GM12872 (cell line): Measurements from ENCODE around the gene MAS1.

Experiments
- TF ChIP-seq, protein P1 (sequence below): IDR thresholded peaks from 3 replicates; pipeline ENCODE4 v1.5.1; 2011; ENCODE audit warnings: low read depth, mild to moderate bottlenecking, low read length, moderate library complexity; ENCODE audit not compliant: insufficient read depth

MAS1 gene

DNA sequence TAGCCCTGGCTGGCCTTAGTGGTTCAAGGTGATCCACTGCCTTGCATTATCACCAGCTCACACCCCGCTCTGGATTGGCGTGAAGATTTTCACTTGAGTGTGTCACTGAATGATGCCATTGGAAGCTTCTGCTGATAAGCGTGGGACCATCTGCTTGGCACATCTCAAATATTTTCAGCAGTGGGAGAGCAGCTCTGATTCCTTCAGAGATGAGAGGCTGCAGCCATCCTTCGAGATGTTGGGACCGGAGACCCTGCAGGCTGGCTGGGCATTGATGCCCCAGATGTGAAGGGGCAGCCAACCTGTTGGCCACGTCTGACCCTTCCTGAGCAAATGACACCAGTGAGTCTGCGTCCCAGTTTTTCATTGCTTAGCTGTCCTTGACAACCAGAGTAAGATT is at the start of gene MAS1:
Gene MAS1 (plus strand): TSS at position 197 of the 400 bp plus-strand sequence. CDS start 15,968 bp downstream, outside the sequence.
- TF ChIP-seq, protein P1, sequence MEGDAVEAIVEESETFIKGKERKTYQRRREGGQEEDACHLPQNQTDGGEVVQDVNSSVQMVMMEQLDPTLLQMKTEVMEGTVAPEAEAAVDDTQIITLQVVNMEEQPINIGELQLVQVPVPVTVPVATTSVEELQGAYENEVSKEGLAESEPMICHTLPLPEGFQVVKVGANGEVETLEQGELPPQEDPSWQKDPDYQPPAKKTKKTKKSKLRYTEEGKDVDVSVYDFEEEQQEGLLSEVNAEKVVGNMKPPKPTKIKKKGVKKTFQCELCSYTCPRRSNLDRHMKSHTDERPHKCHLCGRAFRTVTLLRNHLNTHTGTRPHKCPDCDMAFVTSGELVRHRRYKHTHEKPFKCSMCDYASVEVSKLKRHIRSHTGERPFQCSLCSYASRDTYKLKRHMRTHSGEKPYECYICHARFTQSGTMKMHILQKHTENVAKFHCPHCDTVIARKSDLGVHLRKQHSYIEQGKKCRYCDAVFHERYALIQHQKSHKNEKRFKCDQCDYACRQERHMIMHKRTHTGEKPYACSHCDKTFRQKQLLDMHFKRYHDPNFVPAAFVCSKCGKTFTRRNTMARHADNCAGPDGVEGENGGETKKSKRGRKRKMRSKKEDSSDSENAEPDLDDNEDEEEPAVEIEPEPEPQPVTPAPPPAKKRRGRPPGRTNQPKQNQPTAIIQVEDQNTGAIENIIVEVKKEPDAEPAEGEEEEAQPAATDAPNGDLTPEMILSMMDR = no peak

- TF ChIP-seq, protein P1 = peak; percentile 23; the same call in 1 of the 3 replicates
Observed at GRCh38 chr6:159842035-159842434, 48.8 kb upstream of the MAS1 start.

- TF ChIP-seq, protein P1 = no peak
Observed at GRCh38 chr6:159844737-159845645, 45.8 kb upstream of the MAS1 start.

- TF ChIP-seq, protein P1 = peak; percentile 34; the same call in 1 of the 3 replicates
Observed at GRCh38 chr6:159852877-159853276, 37.9 kb upstream of the MAS1 start.

GRCh38 chr6:159853754-159854153 is 37.0 kb upstream of the MAS1 start:
- TF ChIP-seq, protein P1 = no peak

DNA sequence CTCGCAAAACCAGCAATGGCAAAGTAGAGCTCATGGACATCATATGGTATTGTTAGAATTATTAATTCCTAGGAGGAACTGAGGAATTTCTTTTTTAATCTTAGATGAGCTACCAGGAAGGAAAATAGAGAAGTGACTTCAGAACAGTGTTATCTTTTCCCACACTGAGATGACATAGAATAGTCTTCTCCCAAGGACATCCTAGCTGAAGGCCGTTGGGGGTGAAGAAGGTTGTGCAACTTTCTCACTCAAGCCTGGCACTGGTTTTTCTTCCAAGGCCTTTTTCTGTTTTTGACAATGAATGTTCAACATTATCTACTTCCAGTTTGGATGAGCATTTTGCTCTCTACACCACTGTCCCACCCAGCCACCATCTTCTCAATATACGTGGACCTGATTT is 35.8 kb upstream of the MAS1 start:
- TF ChIP-seq, protein P1 = no peak

GRCh38 chr6:159858259-159858658 is 32.5 kb upstream of the MAS1 start:
- TF ChIP-seq, protein P1 = no peak
